K562 (cell line): ENCODE measurements around the gene PEDS1. TPM values are rescaled to one million over a fixed set of nuclear protein-coding genes. Genes with fewer than 3 reads are reported as not detected.
A peak's percentile ranks its signal among the peaks of the same experiment; 100 is the strongest.

Experiments used
- BRCA1 ChIP-seq, 2 experiments: fragments of 450-650 bp in 1 of 2; sonication (generic) in 1 of 2; formaldehyde crosslinking in 1 of 2; IDR thresholded peaks; 2 replicates each; pipeline versions ENCODE4 v1.5.0 to v1.6.1; 2017 to 2020; ENCODE audit warnings: mild to moderate bottlenecking in 1 of 2, missing genetic modification reagents in 1 of 2
- HINFP ChIP-seq: fragments of 450-650 bp; conservative IDR thresholded peaks from 2 replicates; pipeline ENCODE4 v1.6.1; 2016; ENCODE audit warnings: missing genetic modification characterization, low read depth, mild to moderate bottlenecking, control low read depth, missing compliant biosample characterization
- HNRNPH1 ChIP-seq: fragments of 200-400 bp; formaldehyde crosslinking; optimal IDR thresholded peaks from 2 replicates; pipeline ENCODE3; 2017; ENCODE audit warnings: low read depth, mild to moderate bottlenecking, low read length, moderate library complexity
- IRF9 ChIP-seq: fragments of 450-650 bp; IDR thresholded peaks from 2 replicates; pipeline ENCODE4 v1.6.1; 2016; ENCODE audit warnings: missing biosample characterization, missing genetic modification characterization
- KDM2B ChIP-seq: fragments of 250-450 bp; sonication (Bioruptor Pico); IDR thresholded peaks from 2 replicates; pipeline ENCODE4 v1.8.0; 2021; ENCODE audit warnings: mild to moderate bottlenecking, moderate library complexity
- MLLT1 ChIP-seq, 2 experiments: fragments of 450-650 bp; IDR thresholded peaks; 2 replicates each; pipeline ENCODE4 v1.6.1; 2016
- MTA2 ChIP-seq: fragments of 450-650 bp; IDR thresholded peaks from 2 replicates; pipeline ENCODE4 v1.6.1; 2016; ENCODE audit warnings: low read depth
- SMAD3 ChIP-seq: fragments of 450-650 bp; formaldehyde crosslinking; conservative IDR thresholded peaks from 2 replicates; pipeline ENCODE4 v1.4.0; 2020; ENCODE audit warnings: mild to moderate bottlenecking
- SREBF2 ChIP-seq: sonication (generic); formaldehyde crosslinking; IDR thresholded peaks from 2 replicates; pipeline ENCODE4 v1.4.0; 2020; ENCODE audit warnings: mild to moderate bottlenecking, missing genetic modification reagents
- THRA ChIP-seq: fragments of 450-650 bp; IDR thresholded peaks from 2 replicates; pipeline ENCODE4 v1.6.1; 2017; ENCODE audit warnings: mild to moderate bottlenecking, moderate library complexity
- YBX1 ChIP-seq: fragments of 450-650 bp; IDR thresholded peaks from 2 replicates; pipeline ENCODE4 v1.7.1; 2016; ENCODE audit warnings: mild to moderate bottlenecking
- ZBTB17 ChIP-seq: fragments of 450-650 bp; formaldehyde crosslinking; IDR thresholded peaks from 2 replicates; pipeline ENCODE4 v1.4.0; 2020; ENCODE audit warnings: mild to moderate bottlenecking
- ZBTB2 ChIP-seq: fragments of 450-650 bp; IDR thresholded peaks from 2 replicates; pipeline ENCODE4 v1.6.1; 2016; ENCODE audit warnings: antibody characterized with exemption
- ZKSCAN1 ChIP-seq: fragments of 150-350 bp; IDR thresholded peaks from 2 replicates; pipeline ENCODE4 v1.6.1; 2016; ENCODE audit warnings: low read depth, low read length
- ZNF324 ChIP-seq: fragments of 250-450 bp; sonication (Bioruptor Pico); IDR thresholded peaks from 2 replicates; pipeline ENCODE4 v1.4.0; 2020; ENCODE audit warnings: mild to moderate bottlenecking
- ZNF644 ChIP-seq: fragments of 200-800 bp; sonication (Bioruptor generic); IDR thresholded peaks from 2 replicates; pipeline ENCODE4 v1.6.1; 2016; ENCODE audit warnings: low read depth, missing genetic modification characterization, missing compliant biosample characterization
- ZNF655 ChIP-seq: fragments of 250-450 bp; sonication (Bioruptor Pico); IDR thresholded peaks from 2 replicates; pipeline ENCODE4 v1.5.0; 2021
- ZNF668 ChIP-seq: fragments of 250-450 bp; sonication (Bioruptor Pico); IDR thresholded peaks from 2 replicates; pipeline ENCODE4 v1.8.0; 2022; ENCODE audit warnings: mild to moderate bottlenecking, inconsistent platforms
- ZNF699 ChIP-seq: fragments of 250-450 bp; sonication (Bioruptor Pico); IDR thresholded peaks from 2 replicates; pipeline ENCODE4 v1.8.0; 2021; ENCODE audit warnings: mild to moderate bottlenecking, moderate library complexity; ENCODE audit not compliant: insufficient replicate concordance
- ZSCAN32 ChIP-seq: fragments of 450-650 bp; formaldehyde crosslinking; IDR thresholded peaks from 2 replicates; pipeline ENCODE4 v1.4.0; 2020; ENCODE audit warnings: mild to moderate bottlenecking, moderate library complexity
- polyA plus RNA-seq, 8 experiments: library from polyadenylated mRNA; depleted of rRNA in 4 of 8; stranded (reverse) in 5 of 8; unstranded in 3 of 8; fragments of >200 nt; fragmentation: Nextera tagmentation in 2 of 8; fragmentation: Illumina TruSeq in 1 of 8; extraction: Ambion mirVana in 2 of 8; extraction: Trizol in 1 of 8; gene quantifications; 2 replicates each; pipeline versions ENCODE4 v1.2.1 to v1.2.3, GENCODE V29; 2011 to 2014; ENCODE audit warnings: inconsistent platforms in 1 of 8, missing spikeins in 1 of 8
- total RNA-seq, 7 experiments: library from RNA; depleted of rRNA in 6 of 7; stranded (reverse); fragments of >200 nt in 6 of 7; fragmentation: Illumina TruSeq in 2 of 7; extraction: Trizol in 2 of 7; gene quantifications; 2 replicates each; pipeline versions ENCODE4 v1.2.1 to v1.2.3, GENCODE V29; 2011 to 2021; ENCODE audit warnings: low replicate concordance in 1 of 7

The PEDS1 gene
- total and polyA plus RNA-seq, 9 of the 15 experiments (the other 6 are each of a cell fraction or from before 2014, with no cell fraction given), result 2.9 to 38.5 (median 24.2) TPM

- TF ChIP-seq HNRNPH1 (no peak), BRCA1 (IDR thresholded peaks at IDR 0.05) (no peak), BRCA1 (CRISPR knock-in tag; IDR thresholded peaks at IDR 0.05) (no peak), KDM2B (CRISPR knock-in tag) (no peak), SREBF2 (no peak), ZKSCAN1 (no peak), ZNF324 (no peak), THRA (no peak), HINFP (tag) (no peak), YBX1 (no peak), MLLT1 (IDR thresholded peaks at IDR 0.05) (peak; percentile 84 to 88; a peak in 3 of 4 replicates), ZNF668 (no peak), ZBTB17 (CRISPR knock-in tag) (no peak), ZNF699 (CRISPR knock-in tag) (no peak), ZBTB2 (no peak), ZSCAN32 (CRISPR knock-in tag) (peak; percentile 91), IRF9 (tag) (peak; percentile 91), MTA2 (0 out of 2 replicates have a peak, but pooled peaks have one; percentile 19), ZNF655 (CRISPR knock-in tag) (no peak), SMAD3 (CRISPR knock-in tag) (no peak; the same call in 1 of the 2 replicates), ZNF644 (0 out of 2 replicates have a peak, but pooled peaks have one; percentile 49)
Observed at GRCh38 chr20:50192364-50193198, 39.1 kb upstream of the PEDS1 start (continued).
